HG02678 (cell line): ENCODE results near the gene YKT6.
A peak's percentile ranks its signal among the peaks of the same experiment; 100 is the strongest.

Experiments used
- ATAC-seq: cut with Tn5 transposase; IDR thresholded peaks from one replicate; pipeline ENCODE4 v1.9.1; 2021; ENCODE audit warnings: mild to moderate bottlenecking, moderate library complexity; ENCODE audit not compliant: unreplicated experiment

Gene YKT6

DNA sequence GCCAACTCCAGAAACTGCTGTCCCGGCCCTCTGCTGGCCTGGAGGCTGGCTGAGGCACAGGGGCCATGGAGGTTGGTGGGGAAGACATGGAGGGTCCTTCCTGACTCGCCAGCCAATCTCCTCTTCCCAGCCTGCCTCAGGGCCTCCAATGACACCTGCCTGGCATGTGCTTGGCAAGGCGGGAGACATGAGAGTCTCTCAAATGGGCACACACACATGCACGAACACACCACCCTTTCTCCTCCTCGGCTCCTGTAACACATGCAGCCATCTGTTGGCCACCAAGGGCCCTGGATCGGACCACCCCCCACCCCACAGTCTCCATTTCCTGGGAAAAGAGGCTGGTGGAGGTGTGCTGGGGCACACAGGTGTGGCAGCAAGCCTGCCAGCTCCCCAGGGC is 56.4 kb downstream of the YKT6 start:
- ATAC-seq = no peak

DNA sequence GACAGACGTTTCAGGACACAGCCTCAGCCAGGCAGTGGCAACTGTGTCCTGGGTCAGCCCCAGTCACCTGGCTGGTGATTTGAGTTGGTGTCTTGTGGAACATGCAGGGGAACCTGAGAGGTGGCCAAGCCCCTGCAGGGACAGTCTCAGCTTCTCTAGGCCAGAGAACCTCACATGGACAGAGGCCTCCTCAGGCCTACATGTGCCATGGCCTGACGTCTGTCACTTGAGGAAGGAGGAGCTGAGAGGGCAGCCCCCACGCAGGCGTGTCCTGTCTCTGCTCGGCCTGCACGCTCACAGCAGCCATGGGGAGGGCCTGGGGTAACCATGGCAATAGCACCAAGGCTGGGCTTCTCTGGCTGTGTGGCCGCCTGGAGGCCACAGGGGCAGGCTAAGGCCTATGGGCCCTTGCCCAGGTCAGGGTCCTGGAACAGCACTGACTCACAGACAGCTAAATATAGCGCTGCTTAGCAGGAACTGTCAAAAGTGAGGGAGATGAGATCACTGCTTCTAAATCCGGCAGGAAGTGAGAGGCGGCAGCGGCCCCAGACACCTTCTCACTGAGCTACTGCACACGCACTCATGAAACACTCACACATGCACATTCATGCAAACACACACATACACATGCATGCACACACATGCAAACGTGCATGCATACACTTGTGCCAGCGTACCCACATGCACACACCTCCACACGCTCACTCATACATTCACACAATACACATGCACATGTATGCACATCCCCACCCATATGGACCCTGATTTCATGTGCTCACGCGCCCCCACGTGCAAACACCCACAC is 57.0 kb downstream of the YKT6 start:
- ATAC-seq = peak; percentile 85

DNA sequence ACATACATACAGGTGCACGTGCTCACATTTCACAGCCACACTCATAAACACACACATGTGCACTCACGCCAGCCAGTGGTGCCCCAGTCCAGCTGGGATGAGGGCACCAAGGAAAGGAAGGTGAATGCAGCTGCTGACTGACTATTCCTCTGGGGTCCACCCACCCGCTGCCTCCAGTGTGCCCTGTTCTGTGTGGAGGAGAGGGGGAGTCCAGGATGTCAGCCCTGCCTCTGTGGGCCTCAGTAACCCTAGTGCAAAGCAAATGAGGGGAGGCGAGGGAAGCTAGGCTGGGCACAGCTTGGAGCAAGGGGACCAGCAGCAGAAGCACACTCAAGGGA is 57.6 kb downstream of the YKT6 start:
- ATAC-seq = no peak

DNA sequence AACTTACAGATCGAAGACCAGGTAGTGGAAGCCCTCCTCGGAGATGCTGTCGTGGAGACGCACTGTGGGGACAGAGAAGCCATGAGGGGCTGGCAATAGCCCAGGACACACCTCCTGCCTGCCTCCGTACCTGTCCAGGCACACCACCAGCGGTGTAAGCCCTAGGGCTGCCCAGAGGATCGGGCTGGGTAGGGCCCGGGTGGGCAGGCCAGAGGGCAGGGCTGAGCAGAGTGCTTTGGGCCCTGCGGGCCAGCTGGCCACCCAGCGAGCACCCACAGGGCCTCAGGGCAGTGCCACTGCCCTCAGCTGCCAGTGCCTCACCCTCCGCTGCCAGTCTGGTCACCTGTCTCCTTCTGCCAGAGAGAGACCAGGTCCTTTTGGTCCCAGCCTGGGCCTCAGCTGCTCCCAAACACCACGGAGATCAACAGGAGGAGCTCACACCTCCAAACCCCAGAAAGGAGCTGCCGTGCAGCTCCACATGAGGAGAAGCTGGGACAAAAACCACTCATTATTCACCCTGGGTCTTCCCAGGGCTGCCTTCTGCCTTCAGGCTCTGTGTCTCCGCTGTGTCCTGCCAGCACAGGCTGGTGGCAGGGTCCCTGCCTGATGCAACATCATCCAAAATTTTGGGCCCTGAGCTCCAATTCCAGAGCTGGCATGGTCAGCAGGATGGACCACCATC is 58.2 kb downstream of the YKT6 start:
- ATAC-seq = no peak

DNA sequence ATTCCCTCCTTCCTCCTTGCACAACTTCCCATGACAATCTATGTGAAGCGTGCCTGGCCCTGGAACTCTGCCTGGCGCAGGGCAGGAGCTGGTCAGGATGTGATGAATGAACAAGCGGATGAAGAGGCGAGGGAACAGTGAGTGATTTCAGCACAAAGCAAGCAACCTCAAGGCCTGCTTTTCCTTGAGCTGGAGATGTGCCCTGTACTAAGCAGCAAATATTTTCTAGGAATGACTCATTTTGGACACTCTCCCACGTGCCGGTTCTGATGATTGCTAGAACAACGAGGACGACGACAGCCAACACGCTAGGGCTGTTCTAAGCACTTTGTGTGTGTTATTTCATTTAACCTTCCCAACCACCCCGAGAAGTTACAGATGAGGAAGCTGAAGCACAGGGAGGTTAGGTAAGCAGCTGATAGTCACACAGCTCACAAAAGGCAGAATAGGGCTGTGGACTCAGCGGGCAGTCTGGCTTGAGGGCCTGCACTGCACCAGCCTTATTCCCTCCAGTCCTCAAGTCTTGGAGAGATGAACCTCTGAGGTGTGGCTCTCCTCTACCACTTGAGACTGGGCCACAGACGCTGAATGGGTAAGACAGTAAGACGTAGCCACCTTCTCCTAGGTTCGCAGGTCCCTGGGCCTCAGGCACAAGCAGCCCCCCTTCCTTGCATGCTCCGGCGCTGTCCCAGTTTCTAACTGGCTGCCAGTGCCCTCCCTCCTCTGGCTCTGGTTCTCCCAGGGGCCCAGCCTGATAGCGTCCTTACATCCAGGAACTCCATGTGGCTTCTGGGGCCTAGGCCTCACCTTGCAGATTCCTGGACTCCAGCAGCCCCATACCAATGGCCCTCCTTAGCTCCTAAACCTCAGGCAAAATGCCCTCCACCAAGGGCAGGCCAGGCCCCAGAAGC is 59.0 kb downstream of the YKT6 start:
- no peak for ATAC-seq

DNA sequence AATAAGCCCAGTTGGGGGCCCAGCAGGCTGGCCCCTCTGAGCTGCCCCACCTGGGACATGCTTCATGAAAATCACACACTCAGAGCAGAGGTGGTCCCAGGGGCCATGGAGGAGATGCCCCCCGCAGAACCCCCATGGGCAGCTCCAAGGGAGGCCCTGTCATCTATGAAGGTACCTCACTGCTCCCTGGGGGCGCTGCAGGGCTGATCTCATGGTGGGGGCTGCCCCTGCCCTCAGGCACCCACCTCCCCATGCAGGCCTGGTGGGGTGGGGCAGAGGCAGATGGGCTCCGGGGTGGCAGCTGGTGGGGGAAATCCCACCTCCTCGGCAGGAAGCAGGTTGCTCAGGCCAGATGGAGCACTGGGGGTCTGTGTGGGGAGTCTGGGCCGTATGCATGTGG is 60.5 kb downstream of the YKT6 start:
- no peak for ATAC-seq

DNA sequence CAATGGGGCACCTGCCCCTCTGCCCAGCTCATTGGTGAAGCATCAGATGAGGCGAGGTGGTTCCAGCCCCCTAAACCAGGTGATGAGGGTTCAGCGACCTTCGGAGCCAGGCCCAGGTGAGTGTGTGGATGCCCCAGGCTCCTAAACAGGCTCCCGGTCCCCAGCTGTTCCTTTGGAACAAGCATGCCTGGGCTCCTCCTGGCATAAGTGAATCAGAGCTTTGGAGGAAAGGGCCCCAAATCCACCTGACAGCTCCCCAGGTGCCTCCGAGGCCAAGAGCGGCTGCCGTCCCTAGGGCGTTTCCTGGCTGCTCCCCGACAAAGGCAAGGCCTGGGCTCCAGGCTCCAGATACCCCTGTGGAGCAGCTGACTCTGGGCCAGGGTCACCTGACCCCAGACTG is 61.3 kb downstream of the YKT6 start:
- no peak for ATAC-seq

DNA sequence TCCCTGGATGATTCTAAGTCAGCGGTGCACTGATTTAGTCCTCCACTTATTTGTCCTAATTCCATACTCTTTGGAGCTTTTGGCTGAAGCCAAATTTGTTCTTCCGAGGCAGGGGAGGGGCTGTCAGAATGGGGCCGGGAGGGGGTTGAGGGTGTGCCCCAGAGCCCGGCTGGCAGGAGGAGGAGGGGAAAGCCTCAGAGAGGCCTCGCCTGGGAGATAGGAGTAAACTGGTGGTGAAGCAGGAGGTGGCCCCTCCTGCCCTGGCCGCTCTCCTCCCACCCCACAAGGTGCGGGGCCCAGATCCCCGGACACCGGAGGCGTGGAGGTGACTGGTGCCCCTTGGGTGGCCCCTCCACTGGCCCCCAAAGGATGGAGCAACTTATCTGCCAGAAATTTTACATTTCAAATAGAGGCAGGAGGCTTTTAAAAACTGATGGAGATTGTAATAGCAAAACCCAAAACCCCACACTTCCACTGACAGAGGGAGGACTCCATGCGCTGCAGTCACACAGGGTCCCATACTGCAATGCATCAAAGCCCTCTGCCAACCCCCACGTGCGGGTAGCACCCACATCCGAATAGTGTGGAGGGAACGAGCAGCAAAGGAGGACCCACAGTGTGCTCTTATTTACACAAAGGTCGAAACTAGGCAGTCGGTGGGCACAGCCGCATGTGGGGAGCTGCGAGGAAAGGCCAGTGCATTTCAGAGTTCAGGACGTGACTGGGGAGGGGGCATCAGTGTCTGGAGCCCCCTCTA is 62.7 kb downstream of the YKT6 start:
- ATAC-seq = no peak
